SK-N-SH treated with all-trans-retinoic acid at 6 μM for 48 hours (cell line): ENCODE measurements around the gene ARHGAP24.

ENCODE experiments used
- ARNTL ChIP-seq: fragments of 450-650 bp; formaldehyde crosslinking; IDR thresholded peaks from 2 replicates; pipeline ENCODE4 v1.5.0; 2020; ENCODE audit warnings: low read depth, mild to moderate bottlenecking, moderate library complexity, borderline replicate concordance
- BACH2 ChIP-seq: fragments of 250-450 bp; sonication (Bioruptor Pico); IDR thresholded peaks from 2 replicates; pipeline ENCODE4 v1.9.0; 2021; ENCODE audit warnings: mild to moderate bottlenecking, borderline replicate concordance
- CSDC2 ChIP-seq: fragments of 250-450 bp; sonication (Bioruptor Pico); IDR thresholded peaks from 2 replicates; pipeline ENCODE4 v1.5.0; 2020; ENCODE audit warnings: mild to moderate bottlenecking, moderate library complexity
- ZFP3 ChIP-seq: fragments of 250-450 bp; sonication (Bioruptor Pico); IDR thresholded peaks from 2 replicates; pipeline ENCODE4 v1.5.0; 2020; ENCODE audit warnings: mild to moderate bottlenecking, moderate library complexity
- ZFP30 ChIP-seq: fragments of 450-650 bp; formaldehyde crosslinking; IDR thresholded peaks from 2 replicates; pipeline ENCODE4 v1.5.0; 2022; ENCODE audit warnings: mild to moderate bottlenecking, moderate library complexity
- ZNF565 ChIP-seq: fragments of 450-650 bp; formaldehyde crosslinking; conservative IDR thresholded peaks from 2 replicates; pipeline ENCODE4 v1.5.0; 2020; ENCODE audit warnings: low read depth, mild to moderate bottlenecking, moderate library complexity
- TF ChIP-seq, protein P1 (sequence below): fragments of 250-450 bp; sonication (Bioruptor Pico); IDR thresholded peaks from 2 replicates; pipeline ENCODE4 v1.8.0; 2020; ENCODE audit warnings: mild to moderate bottlenecking, moderate library complexity, borderline replicate concordance
- TF ChIP-seq, protein P2 (sequence below): fragments of 250-450 bp; sonication (Bioruptor Pico); IDR thresholded peaks from 2 replicates; pipeline ENCODE4 v1.5.1; 2020; ENCODE audit warnings: low read depth, mild to moderate bottlenecking, moderate library complexity

DNA sequence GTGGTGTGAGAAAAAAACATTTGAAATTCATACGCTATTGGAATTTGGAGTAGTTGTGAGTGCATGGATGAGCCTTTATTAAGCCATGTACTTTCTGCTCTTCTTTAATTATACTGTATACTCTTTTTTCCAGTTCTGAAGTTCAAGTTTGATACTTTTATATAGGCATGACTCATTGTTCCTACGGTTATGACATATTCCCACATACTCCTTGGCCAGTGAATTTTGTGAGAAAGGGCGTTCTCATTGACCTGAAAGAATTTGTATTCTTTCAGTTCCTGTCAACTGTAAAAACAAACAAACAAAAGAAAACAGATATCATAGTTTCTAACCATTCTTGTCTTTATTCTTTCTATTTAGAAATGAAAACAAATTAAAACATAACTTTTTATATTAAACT is 477.6 kb downstream of the ARHGAP24 start:
- TF ChIP-seq BACH2 (no peak), ARNTL (CRISPR knock-in tag) (no peak), ZFP3 (CRISPR knock-in tag) (no peak), ZNF565 (CRISPR knock-in tag) (no peak), ZFP30 (CRISPR knock-in tag) (no peak), CSDC2 (no peak)
- TF ChIP-seq, protein P1, sequence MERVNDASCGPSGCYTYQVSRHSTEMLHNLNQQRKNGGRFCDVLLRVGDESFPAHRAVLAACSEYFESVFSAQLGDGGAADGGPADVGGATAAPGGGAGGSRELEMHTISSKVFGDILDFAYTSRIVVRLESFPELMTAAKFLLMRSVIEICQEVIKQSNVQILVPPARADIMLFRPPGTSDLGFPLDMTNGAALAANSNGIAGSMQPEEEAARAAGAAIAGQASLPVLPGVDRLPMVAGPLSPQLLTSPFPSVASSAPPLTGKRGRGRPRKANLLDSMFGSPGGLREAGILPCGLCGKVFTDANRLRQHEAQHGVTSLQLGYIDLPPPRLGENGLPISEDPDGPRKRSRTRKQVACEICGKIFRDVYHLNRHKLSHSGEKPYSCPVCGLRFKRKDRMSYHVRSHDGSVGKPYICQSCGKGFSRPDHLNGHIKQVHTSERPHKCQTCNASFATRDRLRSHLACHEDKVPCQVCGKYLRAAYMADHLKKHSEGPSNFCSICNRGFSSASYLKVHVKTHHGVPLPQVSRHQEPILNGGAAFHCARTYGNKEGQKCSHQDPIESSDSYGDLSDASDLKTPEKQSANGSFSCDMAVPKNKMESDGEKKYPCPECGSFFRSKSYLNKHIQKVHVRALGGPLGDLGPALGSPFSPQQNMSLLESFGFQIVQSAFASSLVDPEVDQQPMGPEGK (CRISPR knock-in tag), result no peak
- TF ChIP-seq, protein P2, sequence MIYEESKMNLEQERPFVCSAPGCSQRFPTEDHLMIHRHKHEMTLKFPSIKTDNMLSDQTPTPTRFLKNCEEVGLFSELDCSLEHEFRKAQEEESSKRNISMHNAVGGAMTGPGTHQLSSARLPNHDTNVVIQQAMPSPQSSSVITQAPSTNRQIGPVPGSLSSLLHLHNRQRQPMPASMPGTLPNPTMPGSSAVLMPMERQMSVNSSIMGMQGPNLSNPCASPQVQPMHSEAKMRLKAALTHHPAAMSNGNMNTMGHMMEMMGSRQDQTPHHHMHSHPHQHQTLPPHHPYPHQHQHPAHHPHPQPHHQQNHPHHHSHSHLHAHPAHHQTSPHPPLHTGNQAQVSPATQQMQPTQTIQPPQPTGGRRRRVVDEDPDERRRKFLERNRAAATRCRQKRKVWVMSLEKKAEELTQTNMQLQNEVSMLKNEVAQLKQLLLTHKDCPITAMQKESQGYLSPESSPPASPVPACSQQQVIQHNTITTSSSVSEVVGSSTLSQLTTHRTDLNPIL (CRISPR knock-in tag), result no peak
